Type B pancreatic cell (in vitro differentiated cells): Measurements from ENCODE around the gene HSF2. TPM values are rescaled to one million over a fixed set of nuclear protein-coding genes. Genes with fewer than 3 reads are reported as not detected.
A peak's percentile ranks its signal among the peaks of the same experiment; 100 is the strongest.

ENCODE experiments used
- DNase-seq: peaks from one replicate; pipeline ENCODE4 v3.0.0; 2021; ENCODE audit warnings: mixed read lengths; ENCODE audit not compliant: unreplicated experiment; ENCODE audit errors: extremely low spot score
- H3K27ac Mint-ChIP-seq: 2 replicates; pipeline ENCODE4 v1.8.0; 2021; ENCODE audit warnings: mild to moderate bottlenecking, mixed read lengths
- H3K27me3 Mint-ChIP-seq: 2 replicates; pipeline ENCODE4 v1.8.0; 2021; ENCODE audit warnings: mixed read lengths
- H3K36me3 Mint-ChIP-seq: 2 replicates; pipeline ENCODE4 v1.8.0; 2021; ENCODE audit warnings: mixed read lengths
- H3K4me1 Mint-ChIP-seq: one replicate; pipeline ENCODE4 v1.8.0; 2021; ENCODE audit warnings: mixed read lengths; ENCODE audit not compliant: unreplicated experiment
- H3K4me3 Mint-ChIP-seq: 2 replicates; pipeline ENCODE4 v1.8.0; 2021; ENCODE audit warnings: mild to moderate bottlenecking, mixed read lengths
- H3K9me3 Mint-ChIP-seq: 2 replicates; pipeline ENCODE4 v1.8.0; 2021; ENCODE audit warnings: mixed read lengths
- total RNA-seq: library from RNA; stranded (reverse); gene quantifications from 2 replicates; pipeline ENCODE4 v1.2.1, GENCODE V29; 2021; ENCODE audit warnings: low replicate concordance
- TF ChIP-seq, protein P1 (sequence below): fragments of 200-600 bp; sonication (generic); conservative IDR thresholded peaks from 2 replicates; pipeline ENCODE4 v1.5.0; 2021; ENCODE audit warnings: antibody characterized with exemption, mild to moderate bottlenecking

HSF2 gene
- total RNA-seq, 1 donor from 2014 or later: 22.5 TPM

DNA sequence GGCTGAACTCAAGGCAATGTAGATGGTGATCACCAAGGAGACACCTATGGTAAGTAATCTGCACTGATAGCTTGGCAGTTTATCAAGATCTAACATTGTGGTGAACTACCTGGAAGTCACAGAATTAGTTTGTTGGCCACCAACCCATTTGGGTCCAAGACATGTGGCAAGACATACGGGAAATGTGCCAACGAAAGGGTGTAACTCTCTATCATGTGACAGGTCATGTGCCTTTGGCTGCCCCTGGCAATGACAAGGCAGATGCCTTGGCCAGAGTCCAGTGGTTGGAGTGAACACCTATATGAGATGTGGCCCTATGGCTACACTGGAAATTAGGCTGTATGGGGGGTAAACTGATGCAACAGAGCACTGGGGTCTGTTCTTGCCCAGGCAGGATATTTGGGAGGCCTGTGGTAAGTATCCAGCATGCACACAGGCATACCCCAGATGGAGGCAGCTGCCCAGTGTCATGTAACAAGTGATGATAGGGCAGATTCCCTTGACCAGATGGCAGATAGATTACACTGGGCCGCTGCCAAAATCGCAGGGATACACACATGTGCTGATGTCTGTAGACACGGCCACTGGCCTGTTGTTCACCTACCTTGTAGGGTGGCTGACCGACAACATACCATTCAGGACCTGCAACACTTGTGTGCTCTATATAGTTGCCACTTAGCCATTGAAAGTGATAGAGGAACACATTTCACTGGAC lies 35.5 kb upstream of the HSF2 start:
- Mint-ChIP-seq H3K4me3 (no peak overlapping the region), H3K36me3 (no peaks in the 10 kb centered on the region), H3K4me1 (no peaks in the 10 kb centered on the region), H3K27ac (no peak overlapping the region), H3K9me3 (no peaks in the 10 kb centered on the region), H3K27me3 (no peaks in the 10 kb centered on the region)
- TF ChIP-seq, protein P1, sequence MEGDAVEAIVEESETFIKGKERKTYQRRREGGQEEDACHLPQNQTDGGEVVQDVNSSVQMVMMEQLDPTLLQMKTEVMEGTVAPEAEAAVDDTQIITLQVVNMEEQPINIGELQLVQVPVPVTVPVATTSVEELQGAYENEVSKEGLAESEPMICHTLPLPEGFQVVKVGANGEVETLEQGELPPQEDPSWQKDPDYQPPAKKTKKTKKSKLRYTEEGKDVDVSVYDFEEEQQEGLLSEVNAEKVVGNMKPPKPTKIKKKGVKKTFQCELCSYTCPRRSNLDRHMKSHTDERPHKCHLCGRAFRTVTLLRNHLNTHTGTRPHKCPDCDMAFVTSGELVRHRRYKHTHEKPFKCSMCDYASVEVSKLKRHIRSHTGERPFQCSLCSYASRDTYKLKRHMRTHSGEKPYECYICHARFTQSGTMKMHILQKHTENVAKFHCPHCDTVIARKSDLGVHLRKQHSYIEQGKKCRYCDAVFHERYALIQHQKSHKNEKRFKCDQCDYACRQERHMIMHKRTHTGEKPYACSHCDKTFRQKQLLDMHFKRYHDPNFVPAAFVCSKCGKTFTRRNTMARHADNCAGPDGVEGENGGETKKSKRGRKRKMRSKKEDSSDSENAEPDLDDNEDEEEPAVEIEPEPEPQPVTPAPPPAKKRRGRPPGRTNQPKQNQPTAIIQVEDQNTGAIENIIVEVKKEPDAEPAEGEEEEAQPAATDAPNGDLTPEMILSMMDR: no peak
- no peak for DNase-seq

DNA sequence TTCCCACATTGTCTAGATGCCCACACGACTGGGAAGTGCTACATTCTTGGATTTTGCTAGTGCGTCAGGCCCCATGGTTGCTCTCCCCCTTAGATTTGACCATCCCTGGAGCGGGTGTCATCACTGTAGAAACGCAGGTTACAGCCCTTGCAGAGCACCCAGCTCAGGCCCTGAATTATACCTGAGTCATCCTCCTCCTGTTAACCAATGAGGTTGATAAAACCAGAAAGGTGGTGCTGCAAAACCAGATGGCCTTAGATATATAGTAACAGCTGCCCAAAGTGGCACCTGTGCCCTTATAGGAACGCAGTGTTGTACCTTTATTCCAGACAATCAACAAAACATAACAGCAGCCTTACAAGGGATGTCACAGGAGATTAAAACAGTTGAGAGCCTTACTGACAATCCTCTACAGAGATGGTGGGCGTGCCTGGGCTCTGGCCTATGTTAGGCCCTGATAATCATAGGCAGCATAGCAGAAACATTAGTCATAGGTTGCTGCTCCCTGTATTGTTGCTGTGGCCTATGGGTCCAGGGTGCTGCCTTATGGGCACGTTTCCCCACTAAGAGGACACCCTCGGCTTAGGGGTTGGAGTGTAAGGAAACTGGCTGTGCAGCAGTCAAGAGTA lies 33.6 kb upstream of the HSF2 start:
- Mint-ChIP-seq H3K9me3 (no peaks in the 10 kb centered on the region), H3K36me3 (no peaks in the 10 kb centered on the region), H3K4me1 (peaks cover 5% of the 10 kb centered on the region), H3K27me3 (no peaks in the 10 kb centered on the region), H3K27ac (no peak overlapping the region), H3K4me3 (no peak overlapping the region)
- no peak for DNase-seq
- TF ChIP-seq, protein P1: no peak

DNA sequence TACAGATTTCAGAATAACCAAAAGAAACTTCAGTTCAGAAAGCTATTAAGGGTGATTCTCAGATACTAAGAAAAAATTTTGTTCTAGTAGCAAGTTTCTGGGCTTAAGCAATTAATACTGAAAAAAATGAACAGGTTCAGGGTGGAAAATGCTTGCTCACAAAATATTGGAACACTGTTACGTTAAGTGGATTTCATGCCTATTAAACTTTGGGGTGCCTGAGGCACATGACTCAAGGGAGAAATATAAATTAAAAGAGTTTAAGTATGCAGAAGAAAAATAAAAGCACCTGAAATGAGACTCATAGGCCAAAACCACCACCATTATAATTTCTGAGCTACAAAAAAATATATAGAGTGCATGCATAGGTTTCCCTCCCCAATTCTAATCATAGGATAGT lies 32.3 kb upstream of the HSF2 start:
- TF ChIP-seq, protein P1: no peak
- DNase-seq: no peak
- Mint-ChIP-seq H3K27ac (no peak overlapping the region), H3K4me3 (no peak overlapping the region), H3K27me3 (no peaks in the 10 kb centered on the region), H3K36me3 (no peaks in the 10 kb centered on the region), H3K9me3 (no peaks in the 10 kb centered on the region), H3K4me1 (peaks cover 5% of the 10 kb centered on the region)

DNA sequence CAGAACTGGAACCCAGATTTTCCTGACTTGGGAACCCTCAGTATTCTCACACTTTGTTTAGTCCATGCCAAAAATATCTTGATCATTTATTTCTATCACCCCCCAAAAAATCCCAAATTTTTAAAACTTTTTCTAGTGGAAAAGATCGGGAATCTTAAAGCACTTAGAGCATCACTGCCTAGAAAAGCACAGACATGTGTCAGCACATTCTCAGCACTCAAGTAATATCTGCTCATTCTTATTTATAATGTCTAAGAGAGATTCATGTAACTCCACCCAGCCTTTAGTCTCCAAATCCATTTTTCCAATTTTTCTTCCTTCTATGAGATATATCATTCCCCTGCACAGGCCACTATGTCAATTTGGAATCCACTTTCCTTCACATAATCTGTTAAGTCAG lies 29.9 kb upstream of the HSF2 start:
- H3K4me1 Mint-ChIP-seq: peaks cover 5% of the 10 kb centered on the region
- H3K4me3 Mint-ChIP-seq: no peak overlapping the region
- no peak for DNase-seq
- TF ChIP-seq, protein P1: no peak
- H3K27ac Mint-ChIP-seq: no peak overlapping the region
- H3K36me3 Mint-ChIP-seq: no peaks in the 10 kb centered on the region
- H3K27me3 Mint-ChIP-seq: no peaks in the 10 kb centered on the region
- no peaks in the 10 kb centered on the region for H3K9me3 Mint-ChIP-seq

DNA sequence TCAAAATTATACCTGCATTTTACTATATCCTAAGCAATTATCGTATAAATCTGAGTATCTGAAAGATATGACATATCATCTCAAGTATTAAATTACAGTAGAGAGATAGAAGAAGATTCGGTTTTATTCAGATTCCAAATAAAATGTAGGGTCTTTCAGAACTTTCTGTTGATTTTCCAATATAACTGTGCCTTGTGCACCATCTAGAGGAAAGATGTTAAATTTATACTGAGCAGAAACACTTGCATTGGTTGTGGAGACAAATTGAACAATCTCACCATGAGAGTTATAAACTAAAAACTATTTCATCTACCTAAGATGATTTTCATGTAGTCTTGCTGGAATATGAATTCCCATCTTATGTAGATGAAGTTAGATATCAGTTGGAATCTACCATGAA lies 26.8 kb upstream of the HSF2 start:
- no peaks in the 10 kb centered on the region for H3K9me3 Mint-ChIP-seq
- TF ChIP-seq, protein P1: peak; percentile 71
- peaks cover 4% of the 10 kb centered on the region for H3K27me3 Mint-ChIP-seq
- DNase-seq: no peak
- peaks cover 5% of the 10 kb centered on the region for H3K4me1 Mint-ChIP-seq
- no peaks in the 10 kb centered on the region for H3K36me3 Mint-ChIP-seq
- no peak overlapping the region for H3K4me3 Mint-ChIP-seq
- no peak overlapping the region for H3K27ac Mint-ChIP-seq
